Activated CD4-positive, CD25-positive, alpha-beta regulatory T cell treated with anti-CD3 and anti-CD28 coated beads, Interleukin-2, amount 50 U/mL, for 24 hours (primary cell): Measurements from ENCODE around the gene OXNAD1.

Source experiments
- ATAC-seq, 2 donors: fragments of 150-1000 bp; cut with Tn5 transposase; one replicate each; pipeline ENCODE4 v1.10.0; 2021; ENCODE audit warnings: mild to moderate bottlenecking in 1 of 2, moderate library complexity in 1 of 2

Gene OXNAD1

DNA sequence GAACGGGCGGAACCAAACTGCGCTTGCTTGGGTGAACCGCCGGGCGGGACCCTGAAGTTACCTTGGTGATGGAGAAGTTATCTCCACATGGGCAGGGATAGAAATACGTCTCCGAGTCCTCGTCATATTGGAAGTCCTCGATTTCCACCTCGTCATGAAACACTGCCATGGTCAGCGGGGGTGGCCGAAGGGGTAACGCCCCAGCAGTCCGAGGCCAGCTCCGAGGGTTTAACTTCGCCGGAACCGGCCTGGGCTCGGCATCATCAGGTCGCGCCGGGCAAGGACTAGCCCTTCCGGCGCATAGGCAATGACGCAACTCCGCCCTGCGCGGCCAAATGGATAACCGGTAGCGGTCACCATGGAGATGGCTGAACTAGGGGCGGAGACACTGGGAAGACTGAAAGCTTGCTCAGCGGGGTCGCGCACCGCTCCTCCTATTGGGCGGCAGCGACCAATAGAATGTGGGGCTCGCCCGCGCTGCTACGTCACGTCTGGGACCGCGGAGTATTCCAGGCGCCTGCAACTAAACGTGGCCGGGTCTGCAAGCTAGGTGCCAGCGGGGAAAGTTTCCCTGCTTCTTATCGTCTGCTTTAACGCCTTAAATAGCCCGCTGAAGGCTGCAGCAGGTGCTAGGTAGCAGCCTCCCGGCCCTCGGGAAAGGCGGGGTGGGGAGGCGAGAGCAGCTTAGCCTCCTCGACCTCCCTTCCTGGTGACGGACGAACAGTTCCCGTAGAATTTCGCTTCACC, at the start of gene OXNAD1, which contains the start of gene DPH3:
Gene OXNAD1, plus strand, starts transcription at position 505 of the 747 bp plus-strand sequence. CDS start 5,741 bp downstream, outside the sequence.
Gene DPH3, minus strand, starts transcription at position 236 of the 747 bp plus-strand sequence. Its CDS starts 67 bp downstream, at position 169.
- peak; percentile 97 for ATAC-seq

- ATAC-seq, result no peak
These were observed 48.6 kb upstream of the OXNAD1 start for GRCh38 chr3:16216373-16216935.

DNA sequence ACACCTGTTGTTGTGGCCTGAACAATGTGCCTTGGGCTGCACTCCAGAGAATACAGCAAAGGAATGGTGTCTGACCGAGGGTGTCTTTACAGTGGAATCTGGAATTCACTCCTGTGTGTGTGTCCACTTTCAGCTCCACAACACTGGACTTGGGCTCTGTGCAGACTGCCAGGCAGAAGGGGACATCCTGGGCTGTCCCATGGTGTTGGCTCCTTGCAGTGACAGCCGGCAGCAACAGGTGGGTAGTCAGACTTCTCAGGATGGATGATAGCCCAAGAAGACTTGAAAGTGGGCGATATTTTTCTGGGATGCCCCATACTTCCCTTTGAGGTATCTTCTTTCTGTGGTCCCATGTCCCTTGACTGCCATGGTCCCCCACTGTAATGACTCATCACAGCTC, 45.2 kb upstream of the OXNAD1 start:
- ATAC-seq, result no peak

DNA sequence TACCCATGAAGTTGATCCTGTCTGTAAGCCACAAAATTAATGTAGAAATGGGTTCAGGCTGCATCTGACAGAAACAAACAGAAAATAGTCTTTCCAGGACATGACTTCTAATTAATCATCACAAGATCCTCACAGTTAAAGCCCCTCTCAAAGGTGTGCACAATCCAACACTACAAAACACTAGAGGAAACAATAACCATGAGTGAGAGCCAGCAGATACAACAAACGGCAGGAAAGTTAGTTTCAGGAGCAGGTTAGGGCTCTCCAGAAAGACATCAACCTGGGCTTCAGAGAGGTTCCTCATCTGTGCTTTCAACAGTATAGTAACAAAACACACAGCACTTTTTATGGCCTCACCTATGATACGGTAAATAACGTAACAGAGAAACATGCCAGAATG, 43.0 kb upstream of the OXNAD1 start:
- no peak for ATAC-seq

- ATAC-seq, result no peak
These were observed 42.5 kb upstream of the OXNAD1 start for GRCh38 chr3:16222547-16222946.

DNA sequence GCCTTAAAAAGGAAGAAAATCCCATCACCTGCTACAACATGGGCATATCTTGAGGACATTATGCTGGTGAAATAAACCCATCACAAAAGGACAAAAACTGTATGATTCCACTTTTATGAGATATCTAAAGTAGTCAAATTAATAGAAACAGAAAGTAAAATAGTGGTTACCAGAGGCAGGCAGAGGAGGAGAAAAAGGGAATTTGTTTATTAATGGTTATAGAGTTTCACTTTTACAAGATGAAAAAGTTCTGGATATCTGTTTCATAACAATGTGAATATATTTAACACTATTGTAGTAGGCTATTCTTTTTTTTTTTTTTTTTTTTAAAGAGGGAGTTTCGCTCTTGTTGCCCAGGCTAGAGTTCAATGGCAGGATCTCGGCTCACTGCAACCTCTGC, 40.7 kb upstream of the OXNAD1 start:
- no peak for ATAC-seq

DNA sequence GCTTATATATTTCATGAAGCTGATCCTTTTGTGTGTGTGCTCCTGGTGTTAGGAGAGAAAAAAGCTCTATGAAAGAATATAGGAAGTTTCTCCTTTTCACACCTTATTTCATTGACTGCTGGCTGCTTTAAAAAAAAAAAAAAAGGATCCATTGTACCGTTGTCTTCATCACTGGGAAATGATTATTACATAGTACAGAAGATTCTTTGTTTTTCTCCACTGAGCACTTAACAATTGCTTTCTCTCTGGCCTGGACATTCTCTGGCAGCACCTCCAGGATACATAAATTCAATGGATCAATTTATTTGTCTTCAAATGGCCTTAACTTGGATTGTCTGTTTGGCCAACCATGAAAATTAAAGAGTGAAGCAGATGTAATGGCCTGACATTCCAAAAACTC, 37.4 kb upstream of the OXNAD1 start:
- ATAC-seq, result no peak

- no peak for ATAC-seq
These were observed 35.3 kb upstream of the OXNAD1 start for GRCh38 chr3:16229681-16230080.

DNA sequence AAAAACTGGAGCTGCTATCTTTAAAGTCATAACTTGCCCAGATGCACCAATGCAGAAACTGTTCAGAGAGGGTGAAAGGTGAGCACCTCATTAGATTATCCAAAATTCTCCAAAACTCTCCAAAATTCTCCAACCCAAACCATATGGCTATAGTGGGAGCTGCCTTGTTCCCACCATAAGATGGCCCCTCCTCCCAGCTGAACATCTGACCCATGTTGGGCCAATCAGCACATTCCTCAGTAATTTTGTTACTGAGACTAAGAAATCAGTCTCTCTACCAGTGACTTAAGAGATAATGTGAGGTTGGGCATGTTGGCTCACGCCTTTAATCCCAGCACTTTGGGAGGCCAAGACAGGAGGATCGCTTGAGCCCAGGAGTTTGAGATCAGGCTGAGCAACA, 33.0 kb upstream of the OXNAD1 start:
- no peak for ATAC-seq

GRCh38 chr3:16233806-16234205, 31.2 kb upstream of the OXNAD1 start:
- no peak for ATAC-seq

- no peak for ATAC-seq
These were observed 30.7 kb upstream of the OXNAD1 start for GRCh38 chr3:16234281-16234680.

- ATAC-seq, result no peak
These were observed 28.9 kb upstream of the OXNAD1 start for GRCh38 chr3:16236030-16236639.

DNA sequence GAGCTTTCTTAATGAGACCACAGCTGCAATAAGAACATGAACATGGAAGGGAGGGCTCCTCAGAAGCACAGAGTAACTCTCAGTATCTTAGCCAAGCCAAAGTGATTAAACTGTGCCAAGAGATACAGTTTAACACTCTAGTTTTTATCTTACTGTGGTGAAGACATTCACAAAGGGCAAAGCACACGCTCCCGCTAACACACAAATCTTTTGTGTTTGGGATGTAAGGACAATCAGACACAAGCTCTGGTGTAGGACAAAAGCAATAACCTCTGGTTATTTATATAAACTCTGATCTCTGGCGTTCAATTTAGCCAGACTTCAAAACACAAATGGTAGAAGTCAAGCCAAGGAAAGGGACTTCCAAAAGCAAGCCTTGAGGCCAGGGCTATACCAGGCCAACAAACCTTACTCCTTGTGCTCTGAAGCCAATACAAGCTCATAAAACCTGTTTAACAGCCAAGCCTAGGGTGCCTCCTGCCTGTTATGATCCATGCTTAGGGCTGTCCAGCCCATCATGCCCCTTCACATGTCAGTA, 28.1 kb upstream of the OXNAD1 start:
- no peak for ATAC-seq

DNA sequence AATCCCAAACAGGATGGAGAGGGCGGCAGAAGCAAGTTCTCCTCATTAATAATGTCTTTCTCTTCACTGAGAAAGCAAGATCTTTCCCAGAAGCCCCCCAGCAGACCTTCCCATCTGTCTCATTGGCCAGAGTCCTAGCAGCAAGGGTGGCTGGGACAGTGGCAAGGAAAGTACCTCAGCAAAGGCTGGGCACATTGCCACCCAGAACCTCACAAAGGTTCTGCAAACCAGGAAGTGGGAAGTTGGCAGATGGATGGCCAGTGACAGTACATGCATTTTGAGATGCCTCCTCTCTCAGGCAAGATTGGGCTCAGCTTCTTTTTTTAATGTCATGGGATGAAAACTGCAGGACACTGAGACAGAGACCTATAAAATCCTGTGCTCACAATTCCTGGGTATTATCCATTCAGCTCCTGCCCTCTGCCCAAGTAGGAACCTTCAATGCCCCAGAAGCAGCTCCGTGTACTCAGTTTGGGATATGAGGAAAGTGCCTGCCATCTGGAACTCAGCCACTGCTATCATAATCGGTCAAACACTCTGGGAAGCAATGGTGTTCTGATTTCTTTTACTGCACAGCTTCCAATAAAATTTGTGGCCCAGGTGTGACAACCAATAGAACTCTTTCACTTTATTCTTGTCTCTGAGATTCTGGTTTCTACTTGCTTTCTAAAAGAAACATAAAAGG, 25.8 kb upstream of the OXNAD1 start:
- ATAC-seq, result no peak

GRCh38 chr3:16239780-16240179, 25.2 kb upstream of the OXNAD1 start:
- ATAC-seq, result no peak

DNA sequence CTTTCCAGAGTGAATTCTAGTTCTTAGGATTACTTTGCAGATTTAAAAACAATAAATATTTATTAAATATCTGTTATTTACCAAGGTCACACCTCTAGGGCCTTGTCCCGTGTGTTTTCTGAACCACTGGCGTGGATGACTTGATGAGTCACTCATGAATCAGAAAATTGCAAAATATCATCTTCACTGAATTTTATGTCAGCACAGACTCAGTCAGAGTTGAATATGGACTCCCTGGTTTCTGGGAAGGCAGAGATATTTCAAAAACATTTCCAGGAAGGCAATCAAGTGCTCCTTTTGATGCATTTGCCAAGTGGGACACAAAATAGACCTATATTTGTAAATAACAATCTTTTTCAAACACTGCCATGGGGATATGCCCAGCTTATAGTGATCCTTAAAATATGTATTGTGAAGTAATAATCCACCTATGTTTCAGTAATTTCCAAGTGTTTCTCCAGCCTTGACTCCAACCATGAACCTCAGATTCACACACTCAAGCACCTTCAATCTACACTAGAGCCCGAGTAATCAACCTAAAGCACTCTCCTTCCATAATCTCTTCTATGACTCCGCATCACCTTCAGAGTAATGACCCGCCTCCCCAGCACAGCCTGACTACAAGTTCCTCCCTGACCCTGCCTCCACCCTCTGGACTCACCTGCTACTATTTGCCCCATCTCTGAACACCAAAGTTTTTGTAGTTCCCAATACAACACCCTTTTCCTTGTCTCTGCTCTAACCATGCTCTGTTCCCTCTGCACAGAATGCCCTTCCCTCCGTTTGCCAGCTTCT, 24.6 kb upstream of the OXNAD1 start:
- peak; percentile 32 to 38 for ATAC-seq

GRCh38 chr3:16241225-16241624, 23.8 kb upstream of the OXNAD1 start:
- ATAC-seq, result no peak

DNA sequence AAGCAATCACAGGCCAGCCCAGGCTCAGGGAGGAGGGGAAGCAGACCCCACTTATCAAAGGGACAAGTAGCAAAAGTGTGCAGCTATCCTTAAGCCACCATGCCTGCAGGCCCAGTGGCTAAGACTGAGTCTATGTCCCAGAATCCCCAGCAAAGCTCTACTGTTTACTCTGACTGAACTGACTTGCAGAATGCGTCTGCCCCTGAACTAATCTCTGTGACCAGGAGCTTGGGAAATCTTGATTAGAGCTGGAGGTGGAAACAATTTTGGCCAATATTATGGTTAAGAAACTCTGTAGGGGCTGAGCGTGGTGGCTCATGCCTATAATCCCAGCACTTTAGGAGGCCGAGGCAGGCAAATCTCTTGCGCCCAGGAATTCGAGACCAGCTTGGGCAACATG, 22.8 kb upstream of the OXNAD1 start:
- ATAC-seq, result no peak

- ATAC-seq, result no peak
These were observed 21.1 kb upstream of the OXNAD1 start for GRCh38 chr3:16243706-16244490.

- ATAC-seq, result no peak
These were observed 19.4 kb upstream of the OXNAD1 start for GRCh38 chr3:16245609-16246008.

DNA sequence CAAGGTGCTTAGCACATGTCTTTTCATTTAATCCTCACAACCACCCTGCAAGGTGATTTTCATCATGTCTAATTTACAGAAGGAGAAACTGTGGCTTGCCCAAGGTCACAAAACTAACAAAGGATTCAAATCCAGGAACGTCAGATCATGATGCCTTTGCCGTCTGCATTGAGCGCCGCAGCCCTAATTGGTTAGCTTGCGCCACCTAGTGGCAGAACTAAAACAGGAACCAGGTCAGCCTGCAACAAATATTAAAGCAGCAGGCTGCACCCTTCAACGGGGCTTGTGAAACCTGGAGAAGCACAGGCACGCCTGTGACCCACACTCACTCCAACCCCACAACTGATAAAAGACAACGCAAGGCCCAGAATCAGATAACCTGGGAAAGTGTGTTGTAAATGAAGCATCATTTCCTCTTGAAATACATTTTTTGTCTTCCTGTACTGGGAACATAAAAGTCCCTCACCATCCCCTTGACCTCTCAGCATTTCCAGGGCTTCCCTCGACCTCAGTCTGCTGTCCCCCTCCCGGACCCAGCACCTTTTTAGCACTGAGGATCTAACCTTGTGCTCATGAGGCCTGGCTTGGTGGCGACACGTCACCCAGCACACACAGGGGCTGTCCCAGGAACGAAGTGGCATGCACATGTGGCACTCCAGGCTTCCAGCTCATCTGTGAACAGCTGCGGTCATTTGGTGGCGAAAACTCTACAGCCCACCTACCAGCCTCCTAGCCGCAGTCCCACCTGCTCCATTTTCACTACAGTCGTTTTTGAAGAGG, 17.5 kb upstream of the OXNAD1 start:
- peak; percentile 71 to 84 for ATAC-seq
